Stimulated activated CD8-positive, alpha-beta memory T cell treated with anti-CD3 and anti-CD28 coated beads, Interleukin-7, amount 100 ng/mL, for 4 hours (primary cell): ENCODE data around the gene PPP6R3.

ENCODE experiments used
- DNase-seq, 2 donors: peaks; one replicate each; pipeline ENCODE4 v3.0.0-alpha.2; 2020; ENCODE audit warnings: low read depth in 2 of 2

The PPP6R3 gene

GRCh38 chr11:68651985-68652682 is 191.6 kb downstream of the PPP6R3 start:
- DNase-seq = no peak

- DNase-seq = no peak
Measured at GRCh38 chr11:68652683-68653156, 192.2 kb downstream of the PPP6R3 start.

GRCh38 chr11:68653486-68654430 is 193.2 kb downstream of the PPP6R3 start:
- DNase-seq = no peak

GRCh38 chr11:68654978-68655377 is 194.4 kb downstream of the PPP6R3 start:
- no peak for DNase-seq

- DNase-seq = no peak
Measured at GRCh38 chr11:68655406-68655805, 194.9 kb downstream of the PPP6R3 start.

GRCh38 chr11:68655806-68656205 is 195.3 kb downstream of the PPP6R3 start:
- no peak for DNase-seq

- no peak for DNase-seq
Measured at GRCh38 chr11:68657021-68657780, 196.6 kb downstream of the PPP6R3 start.

GRCh38 chr11:68658097-68658496 is 197.5 kb downstream of the PPP6R3 start:
- no peak for DNase-seq

- no peak for DNase-seq
Measured at GRCh38 chr11:68658661-68659060, 198.1 kb downstream of the PPP6R3 start.

- DNase-seq = no peak
Measured at GRCh38 chr11:68659158-68659921, 198.8 kb downstream of the PPP6R3 start.

- no peak for DNase-seq
Measured at GRCh38 chr11:68660066-68660810, 199.7 kb downstream of the PPP6R3 start.

GRCh38 chr11:68661014-68661413 is 200.5 kb downstream of the PPP6R3 start:
- DNase-seq = no peak

- DNase-seq = no peak
Measured at GRCh38 chr11:68661697-68662603, 201.4 kb downstream of the PPP6R3 start.

- no peak for DNase-seq
Measured at GRCh38 chr11:68663482-68664010, 203.0 kb downstream of the PPP6R3 start.

- DNase-seq = no peak
Measured at GRCh38 chr11:68664141-68664540, 203.6 kb downstream of the PPP6R3 start.

- DNase-seq = no peak
Measured at GRCh38 chr11:68664906-68665305, 204.4 kb downstream of the PPP6R3 start.
